GM12865 (cell line): ENCODE results near the gene RANBP1.

Source experiments
- DNase-seq: peaks from one replicate; pipeline ENCODE4 v3.0.0; 2010; ENCODE audit warnings: low read depth
- H3K4me3 ChIP-seq: 2 replicates; pipeline ENCODE4 v1.5.1; 2011; ENCODE audit warnings: mild to moderate bottlenecking, low read depth, low read length, control low read depth
- TF ChIP-seq, protein P1 (sequence below): IDR thresholded peaks from 2 replicates; pipeline ENCODE4 v1.5.1; 2011; ENCODE audit warnings: low read length, control low read depth, low read depth, inconsistent platforms; ENCODE audit not compliant: insufficient read depth; ENCODE audit errors: missing control alignments

The RANBP1 gene

DNA sequence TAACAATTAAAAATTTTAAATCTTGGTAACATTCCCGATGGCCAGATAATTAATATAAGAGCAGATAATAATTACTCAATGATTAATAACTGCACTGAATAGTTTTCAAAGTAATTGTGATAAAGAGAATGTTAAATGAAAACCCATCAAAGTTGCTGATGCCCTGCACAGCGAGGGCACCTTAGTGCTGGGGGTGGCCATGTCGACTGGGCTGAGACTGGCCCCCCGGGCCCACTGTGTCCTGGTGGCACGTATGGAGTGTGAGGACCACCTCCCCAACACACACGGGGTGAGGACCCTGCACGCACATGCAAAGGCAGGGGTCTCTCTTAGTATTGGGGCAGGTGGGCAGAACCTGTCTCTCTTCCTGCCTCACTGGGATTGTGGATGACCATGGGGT is 50.0 kb downstream of the RANBP1 start:
- no peak overlapping the region for H3K4me3 ChIP-seq
- no peak for DNase-seq
- TF ChIP-seq, protein P1, sequence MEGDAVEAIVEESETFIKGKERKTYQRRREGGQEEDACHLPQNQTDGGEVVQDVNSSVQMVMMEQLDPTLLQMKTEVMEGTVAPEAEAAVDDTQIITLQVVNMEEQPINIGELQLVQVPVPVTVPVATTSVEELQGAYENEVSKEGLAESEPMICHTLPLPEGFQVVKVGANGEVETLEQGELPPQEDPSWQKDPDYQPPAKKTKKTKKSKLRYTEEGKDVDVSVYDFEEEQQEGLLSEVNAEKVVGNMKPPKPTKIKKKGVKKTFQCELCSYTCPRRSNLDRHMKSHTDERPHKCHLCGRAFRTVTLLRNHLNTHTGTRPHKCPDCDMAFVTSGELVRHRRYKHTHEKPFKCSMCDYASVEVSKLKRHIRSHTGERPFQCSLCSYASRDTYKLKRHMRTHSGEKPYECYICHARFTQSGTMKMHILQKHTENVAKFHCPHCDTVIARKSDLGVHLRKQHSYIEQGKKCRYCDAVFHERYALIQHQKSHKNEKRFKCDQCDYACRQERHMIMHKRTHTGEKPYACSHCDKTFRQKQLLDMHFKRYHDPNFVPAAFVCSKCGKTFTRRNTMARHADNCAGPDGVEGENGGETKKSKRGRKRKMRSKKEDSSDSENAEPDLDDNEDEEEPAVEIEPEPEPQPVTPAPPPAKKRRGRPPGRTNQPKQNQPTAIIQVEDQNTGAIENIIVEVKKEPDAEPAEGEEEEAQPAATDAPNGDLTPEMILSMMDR: no peak

DNA sequence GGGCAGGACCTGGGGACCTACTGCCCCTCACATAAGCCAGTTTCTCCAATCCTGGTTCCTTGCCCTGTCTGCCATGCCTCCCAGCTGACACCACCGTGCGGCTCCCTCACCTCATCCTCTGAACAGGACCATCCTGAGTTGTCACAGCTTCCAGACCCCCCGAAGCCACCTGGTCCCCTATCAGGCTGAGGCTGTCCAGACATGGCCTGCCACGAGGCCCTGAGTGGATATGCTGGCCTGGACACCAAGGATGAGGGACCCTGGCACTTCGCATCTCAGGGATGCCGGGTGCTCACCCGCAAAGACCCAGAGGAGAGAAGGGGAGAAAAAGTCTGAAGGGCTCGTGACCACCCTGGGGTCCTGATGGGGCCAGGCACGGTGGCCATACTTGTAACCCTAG is 50.8 kb downstream of the RANBP1 start:
- TF ChIP-seq, protein P1: no peak
- no peak for DNase-seq
- no peak overlapping the region for H3K4me3 ChIP-seq

GRCh38 chr22:20167643-20168322 is 51.9 kb downstream of the RANBP1 start:
- no peak overlapping the region for H3K4me3 ChIP-seq
- TF ChIP-seq, protein P1: no peak
- no peak for DNase-seq

DNA sequence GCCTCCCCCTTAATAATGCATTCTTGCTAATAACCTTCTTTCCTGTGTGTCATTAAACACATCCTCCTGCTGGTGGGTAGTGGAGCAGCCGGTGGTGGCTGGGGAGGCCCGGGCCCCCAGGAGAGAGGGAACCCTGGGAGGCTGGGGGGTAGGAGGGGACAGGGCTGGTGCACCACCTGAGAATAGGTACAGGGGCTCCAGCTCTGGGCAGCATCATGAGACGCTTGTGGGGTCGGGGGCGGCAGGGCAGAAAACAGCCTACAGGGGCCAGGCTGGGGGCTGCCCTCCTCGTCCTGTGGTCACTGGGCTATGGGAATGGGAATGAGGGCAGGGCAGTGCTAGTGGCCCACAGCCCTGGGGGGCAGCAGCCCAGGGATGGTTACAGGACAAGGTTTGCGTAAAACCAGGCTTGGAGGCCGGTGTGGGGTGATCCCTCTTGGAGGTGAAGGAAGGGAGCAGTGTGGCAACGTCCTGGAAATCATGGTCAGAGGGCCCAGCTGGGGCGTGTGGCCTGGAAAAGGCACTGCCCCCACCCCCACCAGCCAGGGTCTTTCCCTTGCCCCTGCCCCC is 53.4 kb downstream of the RANBP1 start:
- H3K4me3 ChIP-seq: no peak overlapping the region
- DNase-seq: no peak
- TF ChIP-seq, protein P1: no peak

GRCh38 chr22:20170170-20170569 is 54.3 kb downstream of the RANBP1 start:
- DNase-seq: no peak
- TF ChIP-seq, protein P1: no peak
- H3K4me3 ChIP-seq: no peak overlapping the region

- H3K4me3 ChIP-seq: no peak overlapping the region
- DNase-seq: no peak
- TF ChIP-seq, protein P1: no peak
Observed at GRCh38 chr22:20171288-20172140, 55.6 kb downstream of the RANBP1 start.
